GM19395 (cell line): ENCODE measurements around the gene ADGRV1.
"Not testable (repeated sequence)": the region's sequence is repeated elsewhere in the genome, so short reads cannot be mapped to it uniquely, and the experiment has no call there.

Experiments used
- ATAC-seq: cut with Tn5 transposase; IDR thresholded peaks from one replicate; pipeline ENCODE4 v1.9.1; 2021; ENCODE audit warnings: mild to moderate bottlenecking, moderate library complexity; ENCODE audit not compliant: unreplicated experiment

ADGRV1 gene

GRCh38 chr5:90897618-90898017 is 339.0 kb downstream of the ADGRV1 start:
- no peak for ATAC-seq

DNA sequence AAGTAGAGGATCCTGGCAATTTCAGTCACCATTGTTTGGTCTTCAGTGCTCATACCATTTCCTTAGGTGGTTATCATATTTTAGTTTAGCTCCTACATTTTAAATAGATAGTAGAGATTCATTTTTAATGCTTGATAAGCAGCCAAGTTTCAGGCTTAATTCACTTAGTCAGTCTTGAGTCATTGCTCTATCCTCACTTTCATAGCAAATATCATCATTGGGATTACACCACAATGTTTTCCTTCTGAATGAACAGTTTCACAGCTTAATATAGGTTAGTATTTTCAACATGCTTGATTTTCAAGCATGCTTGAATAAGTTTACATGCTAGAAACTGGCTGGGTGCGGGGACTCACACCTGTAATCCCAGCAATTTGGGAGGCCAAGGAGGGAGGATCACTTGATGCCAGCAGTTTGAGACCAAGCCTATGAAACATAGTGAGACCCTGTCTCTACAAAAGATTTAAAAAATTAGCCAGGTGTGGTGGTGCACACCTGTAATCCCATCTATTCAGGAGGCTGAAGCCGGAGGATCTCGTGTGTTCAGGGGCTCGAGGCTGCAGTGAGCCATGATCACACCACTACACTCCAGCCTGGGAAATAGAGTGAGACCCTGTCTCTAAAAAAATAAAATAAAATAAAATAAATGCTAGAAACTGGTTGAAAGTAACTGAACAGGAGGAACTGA is 339.9 kb downstream of the ADGRV1 start:
- no peak for ATAC-seq

DNA sequence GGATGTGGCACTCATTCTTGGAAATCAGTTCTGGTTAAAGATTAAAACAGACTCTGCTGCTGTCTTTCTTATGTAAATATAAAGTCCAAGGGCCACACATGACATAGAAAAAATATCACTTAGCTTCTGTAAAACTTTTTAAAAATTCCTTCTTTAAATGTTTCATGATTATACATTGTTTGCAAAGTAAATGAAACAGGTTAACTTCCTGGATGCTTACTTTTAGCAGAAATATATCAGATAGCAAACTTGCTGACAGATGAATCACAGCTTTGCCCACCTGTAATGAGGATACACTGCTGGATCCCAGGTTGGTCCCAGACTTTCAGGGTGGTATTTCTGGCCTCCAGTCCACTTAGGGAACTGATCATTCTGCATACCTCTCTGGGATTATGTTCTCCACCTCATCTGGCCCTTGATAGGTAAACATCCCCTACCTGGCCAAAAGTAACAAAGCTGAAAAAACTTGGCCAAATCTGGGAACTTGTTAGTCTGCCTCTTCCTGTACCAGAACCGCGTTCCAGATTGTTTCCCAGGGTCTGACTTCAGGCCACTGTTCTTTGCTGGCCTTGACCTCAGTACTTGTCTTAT is 340.5 kb downstream of the ADGRV1 start:
- no peak for ATAC-seq

DNA sequence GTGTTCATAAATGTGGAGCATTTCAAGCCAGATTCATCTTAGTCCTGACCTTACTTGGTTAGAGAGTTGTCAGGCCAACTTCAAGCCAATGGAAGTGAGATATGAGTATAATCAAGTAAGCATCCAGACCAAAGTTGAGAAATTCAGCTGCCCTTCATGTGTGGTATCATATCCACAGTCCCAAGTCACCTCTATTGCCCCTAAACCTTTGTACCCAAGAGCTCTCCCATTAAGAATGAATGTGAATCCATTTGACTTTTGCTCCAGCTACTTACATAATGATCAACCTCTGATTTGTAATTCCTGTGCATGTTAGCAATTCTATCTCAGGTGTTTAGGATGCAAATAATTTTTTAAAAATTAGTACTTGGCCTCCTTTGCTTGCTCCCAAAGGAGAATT is 342.7 kb downstream of the ADGRV1 start:
- no peak for ATAC-seq

- no peak for ATAC-seq
Observed at GRCh38 chr5:90902170-90902569, 343.6 kb downstream of the ADGRV1 start.

DNA sequence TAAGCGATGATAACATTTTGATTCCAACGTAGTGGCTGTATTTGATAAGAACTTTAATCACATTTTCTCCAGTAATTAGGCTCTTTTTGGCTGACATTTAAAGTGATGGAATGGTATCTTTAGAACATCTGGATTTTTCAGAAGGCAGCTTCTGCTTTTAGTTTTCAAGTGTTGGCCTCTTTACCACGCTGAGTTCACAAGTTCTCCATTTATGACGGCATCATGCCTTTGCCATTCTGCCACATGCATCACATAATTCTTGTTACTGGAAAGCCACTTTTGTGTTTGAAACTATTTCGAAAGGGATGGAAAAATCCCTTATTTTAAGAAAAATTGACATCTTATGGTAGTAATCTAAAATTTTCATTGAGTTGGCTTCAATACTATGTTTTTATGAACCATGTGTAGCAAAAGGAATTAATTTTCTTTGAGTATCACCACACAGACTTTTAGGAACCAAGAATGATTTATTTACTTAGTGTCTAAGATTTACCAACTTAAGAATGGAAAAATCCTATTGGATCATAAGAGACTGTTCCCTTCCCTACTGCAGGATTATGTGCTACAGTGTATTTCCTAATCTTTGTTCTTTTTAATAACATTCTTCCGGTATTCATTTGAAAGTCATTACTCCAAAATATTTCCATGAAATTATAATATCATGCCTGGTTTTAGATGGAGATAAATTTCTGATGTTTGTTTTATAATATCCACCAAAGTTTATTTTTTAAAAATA is 344.2 kb downstream of the ADGRV1 start:
- ATAC-seq = no peak

GRCh38 chr5:90909101-90909503 is 350.5 kb downstream of the ADGRV1 start:
- no peak for ATAC-seq

DNA sequence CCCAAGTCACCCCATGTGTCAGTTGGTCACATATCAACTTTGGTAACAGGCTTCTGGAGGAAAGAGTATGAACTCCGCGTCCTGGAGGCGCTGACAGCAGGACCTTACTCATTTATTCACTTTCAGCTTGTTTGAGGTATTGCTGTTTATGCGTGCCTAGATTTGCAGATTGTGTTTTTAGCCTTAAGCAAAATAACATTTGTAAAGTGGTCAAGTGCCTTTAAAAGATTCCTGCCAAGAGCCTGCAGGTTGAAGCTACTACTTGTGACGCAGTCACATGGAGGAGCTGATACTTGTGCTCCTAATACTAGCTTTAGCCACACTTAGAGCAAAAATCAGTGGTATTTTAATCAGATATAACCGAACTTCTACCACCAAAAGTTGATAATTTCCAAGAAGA is 351.3 kb downstream of the ADGRV1 start:
- no peak for ATAC-seq

- no peak for ATAC-seq
Observed at GRCh38 chr5:90911169-90911568, 352.6 kb downstream of the ADGRV1 start.

DNA sequence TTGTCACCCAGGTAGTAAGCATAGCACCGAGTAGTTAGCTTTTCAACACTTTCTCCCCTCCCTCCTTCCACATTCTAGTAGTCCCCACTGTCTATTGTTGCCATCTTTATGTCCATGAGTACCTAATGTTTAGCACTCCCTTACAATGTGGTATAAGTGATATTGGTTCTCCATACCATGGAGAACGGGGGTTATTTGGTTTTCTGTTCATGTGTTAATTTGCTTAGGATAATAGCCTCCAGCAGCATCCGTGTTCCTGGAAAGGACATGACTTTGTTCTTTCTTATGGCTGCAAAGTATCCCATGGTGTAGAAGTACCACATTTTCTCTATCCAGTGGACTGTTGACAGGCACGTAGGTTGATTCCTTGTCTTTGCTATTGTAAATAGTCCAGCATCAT is 353.9 kb downstream of the ADGRV1 start:
- no peak for ATAC-seq

- no peak for ATAC-seq
Observed at GRCh38 chr5:90915393-90915792, 356.8 kb downstream of the ADGRV1 start.

- ATAC-seq = no peak
Observed at GRCh38 chr5:90916947-90917800, 358.6 kb downstream of the ADGRV1 start.

- no peak for ATAC-seq
Observed at GRCh38 chr5:90917928-90918668, 359.5 kb downstream of the ADGRV1 start.

GRCh38 chr5:90921418-90921973 is 362.9 kb downstream of the ADGRV1 start:
- no peak for ATAC-seq

GRCh38 chr5:90924222-90924621 is 365.6 kb downstream of the ADGRV1 start:
- not testable (repeated sequence) for ATAC-seq

DNA sequence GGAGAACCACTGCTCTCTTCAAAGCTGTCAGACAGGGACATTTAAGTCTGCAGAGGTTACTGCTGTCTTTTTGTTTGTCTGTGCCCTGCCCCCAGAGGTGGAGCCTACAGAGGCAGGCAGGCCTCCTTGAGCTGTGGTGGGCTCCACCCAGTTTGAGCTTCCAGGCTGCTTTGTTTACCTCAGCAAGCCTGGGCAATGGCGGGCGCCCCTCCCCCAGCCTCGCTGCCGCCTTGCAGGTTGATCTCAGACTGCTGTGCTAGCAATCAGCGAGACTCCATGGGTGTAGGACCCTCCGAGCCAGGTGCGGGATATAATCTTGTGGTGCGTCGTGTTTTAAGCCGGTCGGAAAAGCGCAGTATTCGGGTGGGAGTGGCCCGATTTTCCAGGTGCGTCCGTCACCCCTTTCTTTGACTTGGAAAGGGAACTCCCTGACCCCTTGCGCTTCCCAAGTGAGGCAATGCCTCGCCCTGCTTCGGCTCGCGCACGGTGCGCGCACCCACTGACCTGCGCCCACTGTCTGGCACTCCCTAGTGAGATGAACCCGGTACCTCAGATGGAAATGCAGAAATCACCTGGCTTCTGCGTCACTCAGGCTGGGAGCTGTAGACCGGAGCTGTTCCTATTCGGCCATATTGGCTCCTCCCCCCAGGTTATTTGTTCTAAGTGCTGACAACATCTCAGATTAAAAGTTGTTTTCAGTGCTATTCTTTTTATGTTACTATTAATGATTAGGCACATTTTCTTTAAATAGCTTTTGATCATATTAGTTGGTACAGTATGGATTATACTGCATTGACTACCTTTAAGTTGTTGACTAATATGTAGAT is 370.6 kb downstream of the ADGRV1 start:
- not testable (repeated sequence) for ATAC-seq

DNA sequence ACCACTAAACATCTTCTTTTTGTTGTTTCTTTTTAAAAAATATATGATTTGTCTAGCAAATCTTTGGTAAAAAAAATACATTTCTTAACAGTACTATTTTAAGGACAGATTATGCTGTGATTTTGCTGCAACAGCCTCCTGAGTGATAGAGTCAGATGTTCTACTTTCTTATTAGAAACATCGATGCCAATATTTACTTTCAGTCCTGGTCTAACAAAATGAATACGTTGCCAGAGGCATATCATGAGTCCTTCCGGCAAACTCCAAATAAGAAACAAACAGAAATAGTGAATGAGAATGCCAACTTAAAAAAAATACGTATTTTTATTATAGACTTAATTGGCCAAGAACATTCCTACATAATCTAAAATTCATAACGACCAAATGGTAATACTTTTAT is 371.5 kb downstream of the ADGRV1 start:
- ATAC-seq = no peak

DNA sequence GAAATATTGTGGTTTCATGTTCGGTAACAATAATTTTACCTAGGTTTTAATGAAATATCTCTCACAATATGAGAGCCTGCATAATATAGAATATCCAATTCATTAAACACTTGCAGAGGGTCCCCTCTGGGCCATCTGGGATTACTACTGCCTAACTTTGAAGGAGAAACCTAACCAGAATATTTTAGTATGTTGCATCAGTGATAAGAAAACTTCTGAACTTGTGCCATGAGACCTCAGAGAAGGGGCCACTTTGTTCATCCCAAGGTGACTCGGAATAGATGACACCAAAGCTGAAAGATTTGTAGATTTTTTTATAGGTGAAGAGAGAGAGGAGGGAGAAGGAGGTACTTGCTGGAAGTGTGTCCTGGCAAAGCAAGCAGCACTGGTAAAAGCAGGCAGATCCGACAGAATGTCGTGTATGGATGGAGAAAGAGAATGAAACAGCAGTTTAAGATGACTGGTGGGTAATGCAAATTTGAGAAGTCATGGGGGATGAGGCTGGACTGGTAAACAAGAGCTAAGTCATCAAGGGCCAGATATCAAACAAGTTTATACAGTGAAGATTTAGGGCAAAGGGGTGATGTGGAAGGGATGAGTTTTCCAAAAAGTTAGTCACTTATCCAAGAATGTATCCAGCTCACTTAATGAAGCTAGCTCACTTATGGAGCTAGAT is 372.3 kb downstream of the ADGRV1 start:
- no peak for ATAC-seq
